GM18858 (cell line): ENCODE measurements around the gene EEF1G.

Experiments
- ATAC-seq: cut with Tn5 transposase; IDR thresholded peaks from one replicate; pipeline ENCODE4 v1.9.1; 2021; ENCODE audit not compliant: unreplicated experiment

EEF1G gene

DNA sequence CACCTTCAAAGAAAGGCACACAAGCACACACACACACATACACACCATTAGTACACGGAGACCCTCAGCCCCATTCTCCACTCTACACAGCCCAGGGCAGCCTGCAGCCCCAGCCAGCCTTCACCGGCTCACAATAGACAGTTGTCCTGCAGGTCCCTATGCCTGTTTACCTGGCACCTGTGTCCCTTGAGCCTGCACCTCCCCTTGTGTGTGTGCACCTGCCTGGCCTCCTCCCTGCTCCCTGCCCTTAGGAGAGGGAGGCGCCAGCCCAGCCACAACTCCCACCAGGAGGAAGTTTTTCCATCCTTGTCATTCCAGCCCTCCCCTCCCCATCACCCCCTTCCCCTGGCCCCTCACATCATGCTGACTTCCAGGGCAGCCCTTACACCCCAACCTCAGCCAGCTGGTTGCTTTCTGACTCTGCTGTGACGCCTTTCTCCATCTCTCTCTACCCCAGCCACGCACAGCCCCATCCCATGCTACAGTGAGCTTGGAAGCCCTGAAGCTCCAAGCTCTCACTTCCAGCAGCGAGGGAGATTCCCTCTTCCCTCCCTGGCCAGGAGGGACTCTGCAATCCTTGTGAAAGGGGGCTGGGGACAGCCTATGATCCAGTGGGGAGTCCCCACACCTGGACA is 31.5 kb downstream of the EEF1G start:
- no peak for ATAC-seq

DNA sequence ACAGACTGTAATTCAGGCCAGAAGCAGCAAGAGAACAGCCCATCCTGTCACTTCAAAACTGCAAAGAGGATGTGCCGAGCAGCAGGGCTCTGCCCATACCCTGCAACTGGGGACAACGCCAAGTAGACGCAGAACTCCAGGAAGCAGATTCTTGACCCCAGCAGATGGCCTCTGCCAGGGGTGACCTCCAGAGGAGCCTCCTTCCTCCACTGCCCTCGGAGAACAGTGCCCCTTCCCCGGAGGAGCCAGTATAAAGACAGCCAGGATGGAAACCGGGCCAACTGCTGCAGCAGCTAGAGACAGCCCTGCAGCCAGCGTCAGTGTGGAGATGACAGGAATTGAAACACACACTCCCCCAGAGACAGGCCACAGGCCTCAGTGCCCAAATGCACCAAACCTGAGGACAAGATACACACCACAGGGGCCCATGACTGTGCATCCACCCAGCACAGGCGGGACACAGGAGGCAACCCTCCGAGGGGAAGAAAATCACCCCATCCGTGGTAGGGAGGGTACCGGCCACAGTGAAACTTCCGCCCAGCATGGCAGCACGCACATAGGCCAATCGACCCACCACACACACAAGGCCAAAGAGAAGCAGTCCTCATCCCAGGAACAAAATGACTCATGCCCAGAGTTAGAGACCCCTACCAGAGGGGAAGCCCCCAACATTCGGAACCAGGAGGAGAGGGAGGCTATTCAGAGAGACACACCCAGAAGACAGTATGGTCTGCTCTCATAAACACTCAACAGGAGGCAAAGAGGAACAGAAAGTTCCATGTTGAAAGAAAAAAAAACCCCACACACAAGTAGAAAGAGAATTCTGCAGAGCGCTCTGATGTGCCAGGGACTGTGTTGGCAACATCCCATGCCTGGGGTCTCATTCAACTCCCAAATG is 32.6 kb downstream of the EEF1G start:
- ATAC-seq: no peak

DNA sequence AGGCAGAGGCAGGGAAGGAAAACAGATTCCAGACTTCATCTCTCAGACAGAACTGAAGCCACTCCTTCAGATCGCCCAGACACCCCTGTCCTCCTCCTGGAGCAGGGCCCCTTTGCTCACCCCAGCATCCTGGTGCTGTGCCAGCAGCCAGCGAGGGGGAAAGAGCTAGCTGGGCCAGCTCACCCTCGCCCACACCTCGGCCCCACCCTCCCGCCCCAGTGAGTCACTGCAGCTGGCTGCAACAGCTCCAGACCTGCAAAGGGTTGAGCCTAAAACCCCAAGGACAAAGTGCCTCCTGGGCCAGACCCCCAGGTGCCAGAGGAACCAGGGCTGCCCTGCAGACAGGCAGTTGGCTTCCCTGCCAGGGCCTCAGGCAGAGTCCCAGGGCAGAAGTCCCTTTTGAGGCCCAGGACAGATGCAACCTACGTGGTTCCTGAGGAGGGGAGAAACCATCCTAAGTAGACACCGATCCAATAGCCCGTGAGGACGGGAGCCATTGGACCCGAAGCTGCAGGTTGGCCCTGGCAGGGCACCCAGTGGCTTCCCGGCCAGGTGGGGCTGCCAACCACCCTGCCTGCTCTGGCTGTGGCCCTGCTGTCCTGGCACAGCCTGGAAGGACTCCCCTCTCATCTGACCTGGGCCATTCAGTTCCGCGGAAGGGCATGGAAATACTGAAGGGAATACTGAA is 34.3 kb downstream of the EEF1G start:
- ATAC-seq: no peak

DNA sequence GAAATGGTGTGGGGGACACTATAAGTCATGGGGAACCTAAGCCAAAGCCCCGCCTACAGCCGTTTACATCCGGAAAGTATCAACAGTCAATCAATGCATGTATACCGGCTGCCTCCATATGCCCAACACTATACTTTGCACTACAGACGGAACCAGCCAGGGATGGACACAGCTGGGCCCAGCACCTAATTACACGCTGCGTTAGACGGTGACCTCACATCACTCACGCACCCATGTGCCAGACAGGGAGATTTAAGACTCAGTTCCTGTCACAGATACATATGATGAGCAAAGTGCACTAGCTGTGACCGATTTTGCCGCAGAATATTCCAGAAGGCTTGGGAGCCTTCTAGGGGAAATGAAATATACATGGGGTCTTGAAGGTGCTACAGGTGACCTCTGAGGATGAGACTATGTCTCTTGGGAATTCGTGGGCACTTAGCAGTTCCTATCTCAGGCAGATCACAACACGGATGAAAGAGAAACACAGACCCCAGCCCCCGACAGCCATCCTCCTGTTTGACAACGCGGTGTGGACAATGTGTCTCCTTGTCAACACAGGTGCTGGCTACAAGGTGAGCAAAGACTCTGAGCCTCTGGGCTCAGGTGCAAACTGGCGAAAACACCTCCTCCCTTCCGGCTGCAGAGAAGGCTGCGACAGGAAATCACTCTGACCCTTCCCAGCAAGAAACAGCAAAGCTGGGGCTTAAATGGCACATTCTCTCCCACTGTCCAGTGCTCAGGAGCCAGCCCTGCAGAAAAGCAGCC is 35.0 kb downstream of the EEF1G start:
- no peak for ATAC-seq

DNA sequence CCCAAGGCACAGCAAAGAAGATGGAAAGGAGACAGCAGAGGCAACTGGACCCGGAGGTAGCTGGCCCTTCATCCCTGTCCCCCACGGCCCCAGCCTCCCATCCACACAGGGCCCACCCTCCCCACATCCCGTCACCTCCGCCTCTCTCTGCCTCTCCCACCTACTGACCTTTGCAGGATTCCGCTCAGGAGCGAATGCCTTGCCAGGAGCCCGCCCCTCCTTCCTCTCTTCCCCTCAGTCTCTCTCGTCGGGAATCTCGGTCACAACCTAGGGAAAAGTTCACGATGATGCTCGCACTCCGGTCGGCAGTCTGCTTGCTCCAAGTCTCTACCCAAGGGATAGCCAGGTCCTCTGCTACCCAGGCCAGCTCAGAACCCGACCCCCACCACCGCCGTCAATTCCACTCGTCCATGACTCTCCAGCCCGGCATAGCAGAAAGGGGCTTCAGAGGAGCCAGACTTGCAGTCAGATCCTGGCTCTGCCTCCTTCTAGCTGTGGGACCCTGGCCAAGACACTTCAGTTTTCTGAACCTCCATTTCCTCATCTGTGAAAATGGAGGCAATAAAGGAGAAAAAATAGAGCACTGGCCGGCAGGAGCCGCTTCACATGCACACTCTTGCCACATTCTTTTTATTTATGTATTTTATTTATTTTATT is 37.3 kb downstream of the EEF1G start:
- no peak for ATAC-seq

DNA sequence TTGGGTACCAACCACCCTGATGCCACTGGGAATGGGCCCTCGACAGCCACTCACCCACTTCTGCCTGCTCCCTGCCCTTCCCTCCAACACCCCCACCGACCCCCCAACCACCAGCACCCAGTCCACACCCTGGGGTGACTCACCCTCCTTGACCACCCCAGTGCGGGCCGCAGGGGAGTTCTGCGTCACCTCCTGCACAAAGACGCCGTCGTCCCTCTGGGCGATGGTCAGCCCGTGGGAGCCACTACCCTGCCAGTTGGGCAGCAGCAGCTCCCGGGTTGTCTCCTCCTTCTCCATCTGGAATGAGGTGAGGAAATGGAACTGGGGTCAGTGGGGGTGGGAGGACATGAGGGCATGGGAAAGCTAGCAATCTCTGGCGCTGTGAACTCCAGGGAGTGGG is 37.9 kb downstream of the EEF1G start:
- ATAC-seq: no peak

DNA sequence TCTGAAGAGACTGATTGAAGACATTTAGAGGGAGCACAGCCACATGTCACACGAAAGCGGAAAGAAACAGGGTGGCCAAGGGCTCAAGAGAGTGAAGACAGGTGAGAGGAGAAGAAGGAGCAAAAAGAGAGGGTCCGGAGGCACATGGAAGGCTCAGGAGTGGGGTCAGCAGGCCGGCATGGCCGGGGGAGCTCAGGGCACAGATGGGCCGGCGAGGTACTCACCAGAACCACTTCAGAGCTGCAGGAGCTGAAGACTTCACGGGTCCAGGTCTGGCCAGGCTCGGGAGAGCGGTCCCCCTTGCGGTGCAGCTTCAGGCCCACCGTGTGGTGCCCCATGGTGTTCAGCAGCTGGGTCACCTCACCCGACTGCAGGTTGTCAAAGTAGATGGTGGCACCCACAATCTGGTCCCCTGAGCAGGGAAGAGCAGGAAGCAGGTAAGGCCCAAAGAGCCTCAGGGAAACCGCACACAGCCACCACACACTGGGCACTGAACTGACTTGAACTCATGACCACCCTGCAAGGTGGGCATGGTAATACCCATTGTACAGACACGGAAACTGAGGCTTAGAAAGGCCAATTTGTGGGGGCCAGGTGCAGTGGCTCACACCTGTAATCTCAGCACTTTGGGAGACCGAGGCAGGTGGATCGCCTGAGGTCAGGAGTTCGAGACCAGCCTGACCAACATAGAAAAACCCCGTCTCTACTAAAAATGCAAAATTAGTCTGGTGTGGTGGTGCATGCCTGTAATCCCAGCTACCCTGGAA is 38.7 kb downstream of the EEF1G start:
- no peak for ATAC-seq

DNA sequence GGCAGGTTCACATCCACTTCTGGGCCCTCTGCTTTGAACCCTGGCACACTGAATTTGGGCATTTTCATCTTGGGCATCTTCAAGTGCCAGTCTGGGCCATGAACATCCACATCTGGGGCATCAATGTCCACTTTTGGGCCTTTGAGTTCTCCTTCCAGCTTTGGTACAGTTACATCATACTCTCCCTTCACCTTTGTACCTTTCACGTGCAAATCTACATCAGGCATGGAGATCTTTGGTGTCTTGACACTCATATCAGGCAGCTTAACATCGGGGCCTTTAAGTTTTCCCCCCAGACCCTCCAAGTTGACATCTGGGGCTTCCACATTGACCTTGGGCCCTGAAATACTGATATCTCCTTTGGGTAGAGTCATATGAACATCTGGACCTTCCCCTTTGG is 41.6 kb downstream of the EEF1G start:
- ATAC-seq: no peak

DNA sequence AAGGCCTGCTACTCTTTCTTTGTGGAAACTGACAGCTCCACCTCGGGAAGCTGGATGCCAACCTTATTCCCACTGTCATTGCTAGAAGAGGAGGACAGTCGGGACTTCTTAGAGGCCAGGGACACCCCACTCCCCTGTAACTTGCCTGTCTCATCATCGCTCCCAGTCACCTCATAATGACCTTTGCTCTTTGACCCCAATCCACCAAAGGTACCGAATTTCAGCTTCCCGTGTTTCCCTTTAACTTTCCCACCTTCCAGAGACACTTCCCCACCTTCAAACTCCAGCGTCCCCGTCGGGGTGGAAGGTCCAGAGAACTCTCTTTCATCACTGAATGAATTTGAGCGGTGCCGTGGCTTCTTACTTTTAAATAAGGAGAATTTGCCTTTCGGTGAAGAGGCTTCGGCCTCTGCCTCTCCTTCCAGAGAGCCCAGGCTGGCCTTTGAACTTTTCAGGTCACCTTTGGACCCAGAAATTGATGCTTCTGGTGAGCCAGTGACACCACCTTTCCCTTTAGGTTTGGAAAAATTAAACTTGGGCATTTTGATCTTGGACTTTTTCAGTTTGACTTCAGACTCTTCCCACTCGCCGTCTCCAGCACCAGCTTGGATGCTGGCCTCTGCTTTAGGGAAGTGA is 56.8 kb downstream of the EEF1G start:
- no peak for ATAC-seq

DNA sequence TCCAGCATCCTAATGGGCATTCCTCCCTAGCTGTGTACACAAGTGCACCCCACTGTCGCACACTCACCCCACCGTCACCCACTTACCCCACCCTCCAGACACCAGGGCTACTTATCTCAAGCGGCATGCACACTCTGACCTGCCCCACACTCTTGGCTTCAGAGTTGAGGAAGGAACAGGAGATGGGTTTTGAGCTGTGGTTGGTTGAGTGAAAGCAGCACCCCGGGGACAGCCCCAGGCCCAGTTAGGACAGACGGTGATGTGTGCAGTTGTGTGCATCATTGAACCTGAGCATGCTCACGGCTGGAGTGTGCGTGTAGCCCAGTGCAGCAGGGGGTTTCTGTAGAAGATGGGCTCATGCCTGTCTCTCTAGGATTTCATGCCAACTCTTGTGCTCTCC is 59.5 kb downstream of the EEF1G start:
- ATAC-seq: no peak

DNA sequence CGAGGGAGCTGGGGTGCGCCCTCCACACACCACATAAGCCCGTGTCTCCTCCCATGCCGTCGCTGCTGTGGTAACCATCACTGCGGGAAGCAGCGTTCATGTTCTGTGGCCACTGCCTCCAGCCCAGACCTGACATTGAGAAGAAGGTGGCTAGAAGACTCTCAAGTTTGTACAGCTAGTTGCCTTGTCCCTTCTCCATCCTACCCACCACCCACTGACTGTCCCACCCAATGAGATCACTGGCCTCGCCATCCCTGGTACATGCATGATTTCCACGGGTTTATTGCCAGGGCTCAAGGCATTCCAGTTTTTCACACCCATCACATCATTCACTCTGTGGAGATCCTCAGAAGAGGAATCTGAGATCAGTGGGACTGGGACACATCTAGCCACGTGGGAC is 60.1 kb downstream of the EEF1G start:
- ATAC-seq: no peak

DNA sequence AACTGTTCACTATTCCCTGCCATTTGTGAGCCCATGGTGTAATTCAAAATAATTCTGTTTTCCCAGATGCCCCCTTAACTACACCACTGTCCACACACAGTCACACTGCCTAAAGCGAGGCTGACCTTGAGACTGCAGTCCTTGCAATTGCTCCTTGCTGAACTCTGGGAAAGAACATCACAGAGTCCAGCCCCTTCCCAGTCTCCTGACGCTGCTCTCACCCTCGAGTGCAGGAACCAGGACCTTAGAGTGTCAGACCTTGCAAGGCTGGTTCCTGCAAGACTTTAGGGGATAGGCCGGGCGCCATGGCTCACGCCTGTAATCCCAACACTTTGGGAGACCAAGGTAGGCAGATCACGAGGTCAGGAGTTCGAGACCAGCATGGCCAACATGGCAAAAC is 60.7 kb downstream of the EEF1G start:
- no peak for ATAC-seq
